NCI-H146 treated with DMSO at 0.1 percent for 48 hours (cell line): ENCODE measurements around the gene SUMO2.
"Not testable (repeated sequence)": the region's sequence is repeated elsewhere in the genome, so short reads cannot be mapped to it uniquely, and the experiment has no call there.

Source experiments
- DNase-seq: peaks from one replicate; lab custom pipeline; 2025; ENCODE audit not compliant: unreplicated experiment; lab: John Stamatoyannopoulos, UW

SUMO2 gene

DNA sequence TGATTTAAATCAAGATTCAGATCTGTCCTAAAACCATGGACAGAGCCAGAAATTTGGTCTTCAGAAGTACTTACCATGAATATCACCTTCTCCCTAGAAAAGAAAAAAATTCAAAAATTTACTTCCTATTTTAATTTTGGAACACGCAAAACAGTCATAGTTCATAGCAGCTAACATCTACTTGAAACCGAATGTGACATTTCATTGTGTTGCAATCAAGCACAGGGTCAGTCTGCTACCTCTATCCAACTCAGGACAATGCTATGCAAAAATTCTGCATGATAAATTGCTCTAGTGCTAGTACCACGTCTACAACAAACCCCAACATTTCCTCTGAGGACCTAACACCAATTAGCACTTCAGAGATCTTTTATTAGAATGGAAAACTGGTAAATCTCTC lies 36.2 kb downstream of the SUMO2 start:
- no peak for DNase-seq

DNA sequence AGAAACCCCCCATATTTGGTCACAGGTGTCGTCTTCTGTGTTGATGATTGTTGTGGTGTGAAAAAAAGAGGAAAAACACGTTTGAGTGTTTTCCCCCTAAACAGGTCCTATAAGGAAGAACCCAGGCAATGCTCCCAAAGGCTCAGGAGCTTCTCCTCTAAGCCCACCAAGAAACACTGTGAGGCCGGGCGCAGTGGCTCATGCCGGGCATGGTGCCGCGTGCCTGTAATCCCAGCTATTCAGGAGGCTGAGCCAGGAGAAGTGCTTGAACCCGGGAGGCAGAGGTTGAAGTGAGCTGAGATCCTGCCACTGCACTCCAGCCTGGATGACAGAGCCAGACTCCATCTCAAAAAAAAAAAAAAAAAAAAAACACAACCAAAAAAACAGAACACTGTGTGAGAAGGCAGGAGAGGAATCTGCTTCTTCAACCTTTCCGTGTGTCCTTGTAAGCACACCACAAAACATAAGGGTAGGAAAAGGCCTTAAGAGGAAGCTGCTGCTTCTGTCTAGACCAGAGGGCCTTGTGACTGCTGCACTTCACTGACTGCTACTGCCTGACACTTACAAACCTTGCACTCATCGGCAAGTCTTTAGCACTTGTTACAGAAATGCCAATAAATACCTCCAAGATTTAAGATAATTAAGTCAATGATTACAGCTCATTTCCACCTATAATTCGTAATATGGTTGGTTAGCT lies 37.8 kb downstream of the SUMO2 start:
- DNase-seq: no peak

DNA sequence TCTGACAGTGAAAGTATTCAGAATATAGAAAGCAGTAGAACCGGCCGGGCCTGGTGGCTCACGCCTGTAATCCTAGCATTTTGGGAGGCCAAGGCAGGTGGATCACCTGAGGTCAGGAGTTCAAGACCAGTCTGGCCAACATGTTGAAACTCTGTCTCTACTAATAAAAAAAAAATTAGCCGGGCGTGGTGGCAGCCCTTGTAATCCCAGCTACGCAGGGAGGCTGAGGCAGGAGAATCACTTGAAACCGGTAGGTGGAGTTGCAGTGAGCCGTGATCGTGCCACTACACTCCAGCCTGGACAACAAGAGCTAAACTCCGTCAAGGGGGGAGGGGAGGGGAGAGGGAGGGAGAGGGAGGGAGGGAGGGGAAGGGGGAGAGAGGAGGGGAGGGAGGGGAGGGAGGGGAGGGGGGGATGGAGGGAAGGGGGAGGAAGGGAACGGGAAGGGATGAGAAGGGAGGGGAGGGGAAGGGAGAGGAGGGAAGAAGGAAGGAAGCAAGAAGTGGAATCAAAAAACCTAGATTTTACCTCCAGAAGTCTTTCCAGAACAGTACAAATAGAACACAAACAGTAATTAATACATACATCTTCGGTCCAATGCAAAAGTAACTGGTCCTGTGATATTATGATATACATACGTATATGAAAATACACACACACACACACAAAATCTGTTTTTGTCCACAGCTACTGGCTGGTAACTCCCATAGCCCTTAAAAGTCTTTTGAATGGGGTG lies 40.4 kb downstream of the SUMO2 start:
- DNase-seq: no peak

GRCh38 chr17:75138519-75138918 lies 44.2 kb downstream of the SUMO2 start:
- no peak for DNase-seq

- DNase-seq: not testable (repeated sequence)
These were observed 45.0 kb downstream of the SUMO2 start for GRCh38 chr17:75137762-75138161.

- DNase-seq: no peak
These were observed 46.8 kb downstream of the SUMO2 start for GRCh38 chr17:75135946-75136345.

- no peak for DNase-seq
These were observed 47.3 kb downstream of the SUMO2 start for GRCh38 chr17:75135452-75135851.

DNA sequence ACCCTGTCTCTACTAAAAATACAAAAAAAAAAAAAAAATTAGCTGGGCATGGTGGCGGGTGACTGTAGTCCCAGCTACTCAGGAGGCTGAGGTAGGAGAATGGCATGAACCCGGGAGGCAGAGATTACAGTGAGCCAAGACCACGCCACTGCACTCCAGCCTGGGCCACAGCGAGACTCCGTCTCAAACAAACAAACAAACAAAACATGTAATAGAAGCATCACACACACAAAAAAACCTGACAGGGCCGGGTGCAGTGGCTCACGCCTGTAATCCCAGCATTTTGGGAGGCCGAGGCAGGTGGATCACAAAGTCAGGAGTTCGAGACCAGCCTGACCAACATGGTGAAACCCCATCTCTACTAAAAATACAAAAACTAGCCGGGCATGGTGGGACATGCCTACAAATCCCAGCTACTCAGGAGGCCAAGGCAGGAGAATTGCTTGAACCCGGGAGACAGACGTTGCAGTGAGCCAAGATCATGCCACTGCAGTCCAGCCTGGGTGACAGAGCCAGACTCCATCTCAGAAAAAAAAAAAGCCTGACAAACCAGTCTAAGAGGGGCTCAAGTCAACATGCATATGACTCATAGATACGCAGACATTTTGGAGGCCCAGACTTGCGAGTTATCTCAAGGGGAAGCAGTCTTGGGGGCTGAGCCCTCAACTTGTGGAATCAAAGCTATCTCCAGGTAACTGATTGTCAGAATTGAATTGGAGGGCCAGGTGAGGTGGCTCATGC lies 49.0 kb downstream of the SUMO2 start:
- DNase-seq: not testable (repeated sequence)

DNA sequence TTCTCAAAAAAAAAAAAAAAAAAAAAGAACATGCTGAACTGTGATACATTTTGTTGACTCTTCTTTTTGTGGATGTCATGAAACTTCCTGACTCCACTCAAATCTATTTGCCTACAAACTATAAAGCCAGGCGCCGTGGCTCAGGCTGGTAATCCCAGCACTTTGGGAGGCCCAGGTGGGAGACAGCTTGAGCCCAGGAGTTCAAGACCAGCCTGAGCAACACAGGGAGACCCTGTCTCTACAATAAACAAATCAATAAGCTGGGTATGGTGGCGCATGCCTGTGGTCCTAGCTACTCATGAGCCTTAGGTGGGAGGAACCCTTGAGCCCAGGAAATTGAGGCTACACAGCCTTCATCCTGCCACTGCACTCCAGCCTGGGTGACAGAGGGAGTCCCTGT lies 49.8 kb downstream of the SUMO2 start:
- DNase-seq: no peak

DNA sequence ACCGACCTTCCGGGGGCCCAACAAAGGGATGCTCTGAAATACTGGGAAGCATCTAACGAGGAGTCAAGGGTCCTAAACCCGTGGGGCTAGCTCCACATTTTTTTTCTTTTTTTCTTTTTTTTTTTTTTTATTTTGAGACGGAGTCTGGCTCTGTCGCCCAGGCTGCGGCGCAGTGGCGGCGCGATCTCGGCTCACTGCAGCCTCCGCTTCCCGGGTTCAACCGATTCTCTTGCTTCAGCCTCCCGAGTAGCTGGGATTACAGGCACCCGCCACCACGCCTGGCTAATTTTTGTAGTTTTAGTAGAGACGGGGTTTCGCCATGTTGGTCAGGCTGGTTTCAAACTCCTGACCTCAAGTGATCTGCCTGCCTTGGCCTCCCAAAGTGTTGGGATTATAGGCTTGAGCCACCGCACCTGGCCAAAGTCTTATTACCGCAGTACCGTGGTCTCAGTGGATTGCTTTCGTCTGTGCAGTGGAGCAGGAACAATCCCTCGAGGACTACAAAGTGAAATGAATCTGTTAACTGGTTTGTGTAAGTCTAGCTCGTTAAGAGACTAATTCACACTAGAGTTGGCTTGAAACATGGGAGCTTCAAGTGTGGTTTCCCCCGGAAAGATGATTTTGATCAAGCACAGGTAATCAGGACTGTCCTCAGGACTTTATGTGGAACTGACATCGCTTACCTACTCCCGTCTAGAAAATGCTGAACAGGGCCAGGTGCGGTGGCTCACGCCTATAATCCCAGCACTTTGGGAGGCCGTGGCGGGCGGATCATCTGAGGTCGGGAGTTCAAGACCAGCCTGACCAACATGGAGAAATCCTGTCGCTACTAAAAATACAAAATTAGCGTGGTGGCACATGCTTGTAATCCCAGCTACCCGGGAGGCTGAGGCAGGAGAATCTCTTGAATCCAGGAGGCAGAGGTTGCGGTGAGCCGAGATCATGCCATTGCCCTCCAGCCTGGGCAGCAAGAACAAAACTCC lies 50.5 kb downstream of the SUMO2 start:
- DNase-seq: not testable (repeated sequence)

- DNase-seq: peak; percentile 74
These were observed 51.3 kb downstream of the SUMO2 start, which contains the start of gene NT5C for GRCh38 chr17:75131278-75132017. Gene NT5C, minus strand, starts transcription at chr17:75131742. Its CDS starts 35 bp downstream, at chr17:75131707.

DNA sequence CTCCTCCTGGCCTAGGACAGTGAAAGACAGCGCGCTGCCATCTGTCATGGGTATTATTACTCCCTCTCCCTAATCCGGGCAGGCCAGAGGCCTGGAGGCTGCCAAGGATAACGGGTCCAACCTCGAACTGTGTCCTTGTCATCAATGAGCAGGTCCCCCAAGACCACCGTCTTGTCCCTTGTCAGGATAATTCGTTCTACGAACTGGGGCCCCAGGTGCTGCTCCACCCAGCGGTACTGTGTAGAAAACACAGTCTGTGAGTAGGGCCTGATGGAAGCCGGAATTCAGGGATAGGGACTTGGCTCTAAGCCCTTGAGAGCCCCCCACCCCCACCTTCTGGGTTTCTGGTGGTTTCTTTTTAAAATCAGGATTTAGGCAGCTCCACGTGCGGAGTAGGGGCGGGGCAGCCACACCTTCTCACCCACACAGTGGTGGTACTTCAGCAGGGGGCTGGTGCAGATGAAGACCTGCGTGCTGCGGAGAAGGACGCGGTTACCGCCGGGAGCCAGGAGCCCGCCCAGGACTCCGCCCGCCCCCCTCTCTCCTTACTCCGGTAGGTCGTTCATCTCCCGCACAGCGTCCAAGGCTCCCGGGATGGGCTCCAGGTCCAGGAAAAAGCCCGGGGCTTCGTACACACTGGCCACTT lies 52.0 kb downstream of the SUMO2 start:
- peak; percentile 68 for DNase-seq

- peak; percentile 57 for DNase-seq
These were observed 52.6 kb downstream of the SUMO2 start for GRCh38 chr17:75130059-75130631.

DNA sequence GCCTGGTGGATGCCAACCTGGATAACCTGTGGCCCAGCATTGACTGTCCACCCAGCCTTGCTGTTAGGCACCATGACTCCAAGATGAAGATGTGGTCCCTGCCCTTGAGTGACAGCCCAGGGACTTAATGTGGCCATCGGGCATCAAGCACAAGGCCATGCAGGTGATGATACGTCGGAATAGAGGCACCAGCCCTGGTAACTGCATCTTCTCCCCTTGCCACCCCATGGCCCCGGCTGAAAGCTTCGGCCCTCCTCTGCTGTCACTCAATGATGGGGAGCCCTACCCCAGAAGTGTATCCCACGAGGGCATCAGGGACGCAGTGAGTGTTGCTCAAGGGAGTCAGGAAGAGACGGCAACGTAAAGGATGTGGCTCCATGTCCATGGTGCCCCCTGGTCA lies 53.2 kb downstream of the SUMO2 start:
- no peak for DNase-seq

- no peak for DNase-seq
These were observed 53.9 kb downstream of the SUMO2 start for GRCh38 chr17:75128694-75129505.

GRCh38 chr17:75127936-75128335 lies 54.8 kb downstream of the SUMO2 start:
- not testable (repeated sequence) for DNase-seq

- no peak for DNase-seq
These were observed 55.8 kb downstream of the SUMO2 start for GRCh38 chr17:75126954-75127353.

GRCh38 chr17:75125984-75126383 lies 56.8 kb downstream of the SUMO2 start:
- DNase-seq: no peak
